NB4 (cell line): Measurements from ENCODE around the gene KCNQ1.

Experiments used
- CTCF ChIP-seq: IDR thresholded peaks from one replicate; pipeline ENCODE4 v1.5.1; 2012; ENCODE audit warnings: low read depth, low read length
- POLR2A ChIP-seq: IDR thresholded peaks from 2 replicates; pipeline ENCODE4 v1.6.1; 2011; ENCODE audit warnings: mild to moderate bottlenecking; ENCODE audit not compliant: insufficient read length; ENCODE audit errors: extremely low read depth

- TF ChIP-seq POLR2A: no peak
- no peak for TF ChIP-seq CTCF
Measured at GRCh38 chr11:2406451-2406850, 38.4 kb upstream of the KCNQ1 start.
